ENCODE data around the gene EFNB3.
A peak's percentile ranks its signal among the peaks of the same experiment; 100 is the strongest.

The EFNB3 gene

GRCh38 chr17:7717756-7718350 is 12.9 kb downstream of the EFNB3 start:
- DNase-seq (ENCODE audit: low read depth in 2 of 2) = no peak

- no peak for DNase-seq (ENCODE audit: low read depth in 2 of 2)
Measured at GRCh38 chr17:7719661-7720060, 14.7 kb downstream of the EFNB3 start.

DNA sequence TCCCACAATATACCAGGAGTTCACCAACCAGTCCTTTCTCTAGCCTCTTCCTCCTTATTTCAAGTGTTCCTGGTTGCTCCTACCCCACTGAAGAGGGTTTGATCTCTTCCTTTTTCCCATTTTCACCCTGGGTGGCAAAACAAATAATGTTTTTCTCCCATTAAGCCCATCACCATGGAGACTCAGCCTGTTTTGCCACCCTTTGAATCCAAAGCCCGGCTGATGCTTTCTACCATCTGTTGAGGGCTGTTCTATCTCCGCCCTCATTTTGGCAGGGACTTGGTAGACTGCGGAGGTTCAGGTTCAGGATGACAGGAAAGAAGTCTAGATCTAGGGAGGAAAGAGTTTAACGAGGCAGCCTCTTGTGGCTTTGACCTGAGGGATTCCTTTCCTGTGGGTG is 15.1 kb downstream of the EFNB3 start:
- no peak for DNase-seq (ENCODE audit: low read depth in 2 of 2)

DNA sequence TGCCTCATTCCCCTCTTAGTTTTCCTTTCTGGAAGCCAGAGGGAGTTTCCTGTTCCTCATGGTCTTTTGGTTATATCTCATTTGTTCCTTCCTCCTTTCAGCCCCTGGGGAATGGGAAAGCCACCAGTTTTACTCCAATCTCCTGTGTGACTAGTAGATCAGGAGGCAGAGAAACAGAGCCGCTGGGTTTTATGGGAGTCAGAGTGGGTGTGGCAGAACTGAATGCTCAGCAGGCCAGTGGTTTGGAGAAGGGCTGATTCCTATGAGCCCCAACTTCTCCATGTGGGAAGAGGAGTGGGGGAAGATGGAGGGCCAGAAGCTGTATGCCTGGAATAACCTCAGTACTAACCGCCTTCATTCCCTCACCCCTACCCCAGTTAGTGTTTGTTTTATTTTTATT is 16.6 kb downstream of the EFNB3 start:
- no peak for DNase-seq (ENCODE audit: low read depth in 2 of 2)

DNA sequence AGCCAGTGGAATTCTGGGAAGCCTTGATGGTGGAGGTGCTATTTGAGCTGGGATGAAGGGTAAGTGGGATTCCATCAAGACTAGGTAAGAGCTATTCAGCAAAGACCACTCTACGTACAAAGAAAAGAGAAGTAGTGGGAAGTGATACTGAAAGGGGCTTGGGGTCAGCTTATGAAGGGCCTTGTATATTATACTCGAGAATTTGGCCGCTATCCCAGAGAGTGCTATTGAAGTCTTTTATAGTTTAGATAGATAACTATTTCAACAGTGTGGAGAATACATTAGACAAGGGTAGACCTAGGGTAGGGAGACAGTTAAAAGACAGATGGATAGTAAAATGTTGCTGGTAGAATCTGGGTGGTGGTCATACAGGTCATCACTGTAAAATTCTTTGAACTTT is 22.9 kb downstream of the EFNB3 start:
- no peak for DNase-seq (ENCODE audit: low read depth in 2 of 2)

- no peak for DNase-seq (ENCODE audit: low read depth in 2 of 2)
Measured at GRCh38 chr17:7729816-7730215, 24.8 kb downstream of the EFNB3 start.

GRCh38 chr17:7732981-7733539 is 28.1 kb downstream of the EFNB3 start:
- DNase-seq (ENCODE audit: low read depth in 2 of 2) = no peak

- no peak for DNase-seq (ENCODE audit: low read depth in 2 of 2)
Measured at GRCh38 chr17:7737601-7738000, 32.6 kb downstream of the EFNB3 start.

DNA sequence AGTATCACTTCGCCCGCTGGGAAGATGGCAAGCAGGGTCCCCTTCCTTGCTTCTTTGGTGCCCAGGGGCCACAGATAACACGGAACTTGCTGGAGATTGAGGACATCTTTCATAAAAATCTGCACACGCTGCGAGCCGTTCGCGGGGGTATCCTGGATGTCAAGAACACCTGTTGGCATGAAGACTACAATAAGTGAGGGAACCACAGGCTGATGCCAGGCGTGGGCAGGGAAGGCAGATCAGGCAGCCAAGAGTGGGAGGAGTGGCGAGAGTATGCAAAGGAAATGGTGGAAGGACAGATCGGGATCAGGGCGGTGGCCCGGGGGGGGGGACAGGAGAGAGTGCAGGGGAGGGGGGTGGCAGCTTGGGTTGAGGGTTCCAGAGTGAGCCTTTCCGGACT is 34.7 kb downstream of the EFNB3 start:
- DNase-seq (ENCODE audit: low read depth in 2 of 2) = no peak

- DNase-seq (ENCODE audit: low read depth in 2 of 2) = no peak
Measured at GRCh38 chr17:7740481-7741001, 35.5 kb downstream of the EFNB3 start.

DNA sequence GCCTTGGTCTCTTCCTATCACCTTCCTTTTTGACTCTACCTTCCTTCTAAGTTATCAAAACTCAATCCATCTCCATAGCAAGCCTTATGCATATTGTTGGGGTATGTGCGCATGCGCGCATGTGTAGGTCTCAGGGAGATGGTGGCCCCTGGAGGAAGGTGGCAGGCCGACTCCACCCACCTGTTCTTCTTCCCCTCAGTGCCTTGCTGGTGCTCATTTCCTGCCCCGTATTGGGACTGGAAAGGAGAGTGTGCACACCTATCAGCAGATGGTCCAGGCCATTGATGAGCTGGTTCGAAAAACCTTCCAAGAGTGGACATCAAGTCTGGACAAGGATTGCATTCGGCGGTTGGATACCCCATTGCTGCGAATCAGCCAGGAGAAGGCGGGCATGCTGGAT is 37.7 kb downstream of the EFNB3 start:
- DNase-seq (ENCODE audit: low read depth in 2 of 2) = no peak

GRCh38 chr17:7744416-7744815 is 39.4 kb downstream of the EFNB3 start:
- no peak for DNase-seq (ENCODE audit: low read depth in 2 of 2)

DNA sequence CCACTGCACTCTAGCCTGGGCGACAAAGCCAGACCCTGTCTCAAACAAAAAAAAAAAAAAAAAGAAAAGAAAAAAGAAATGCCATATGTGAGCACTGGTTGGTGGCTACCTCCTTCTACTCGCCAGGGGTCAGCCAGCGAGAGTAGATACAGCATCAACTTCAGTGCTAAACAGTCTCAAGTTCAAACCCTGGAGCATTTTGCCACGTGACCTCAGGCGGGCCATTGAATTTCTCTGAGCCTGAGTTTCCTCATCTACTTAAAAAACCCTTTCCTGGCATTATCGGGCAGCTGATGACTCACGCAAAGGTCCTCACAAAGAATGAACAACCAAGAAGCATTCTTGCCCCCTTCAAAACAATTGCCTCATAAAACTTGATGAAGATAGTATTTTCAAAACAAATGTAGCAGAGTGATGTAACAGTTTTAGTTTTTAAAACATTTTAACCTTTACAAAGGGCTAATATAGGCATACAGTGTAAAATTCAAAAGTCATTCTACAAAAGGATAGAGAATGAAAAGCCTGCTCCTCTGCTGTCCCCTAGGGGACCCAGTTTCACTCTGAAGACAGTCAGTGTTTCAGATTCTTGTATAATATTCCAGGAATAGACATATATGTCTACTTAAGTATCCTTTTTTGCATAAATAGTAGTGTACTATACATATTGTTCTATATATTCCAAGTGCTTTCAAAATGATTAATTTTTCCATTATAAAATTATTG is 40.9 kb downstream of the EFNB3 start:
- no peak for DNase-seq (ENCODE audit: low read depth in 2 of 2)

GRCh38 chr17:7747635-7748071 is 42.7 kb downstream of the EFNB3 start:
- peak; percentile 53 to 55 for DNase-seq (ENCODE audit: low read depth in 2 of 2)

DNA sequence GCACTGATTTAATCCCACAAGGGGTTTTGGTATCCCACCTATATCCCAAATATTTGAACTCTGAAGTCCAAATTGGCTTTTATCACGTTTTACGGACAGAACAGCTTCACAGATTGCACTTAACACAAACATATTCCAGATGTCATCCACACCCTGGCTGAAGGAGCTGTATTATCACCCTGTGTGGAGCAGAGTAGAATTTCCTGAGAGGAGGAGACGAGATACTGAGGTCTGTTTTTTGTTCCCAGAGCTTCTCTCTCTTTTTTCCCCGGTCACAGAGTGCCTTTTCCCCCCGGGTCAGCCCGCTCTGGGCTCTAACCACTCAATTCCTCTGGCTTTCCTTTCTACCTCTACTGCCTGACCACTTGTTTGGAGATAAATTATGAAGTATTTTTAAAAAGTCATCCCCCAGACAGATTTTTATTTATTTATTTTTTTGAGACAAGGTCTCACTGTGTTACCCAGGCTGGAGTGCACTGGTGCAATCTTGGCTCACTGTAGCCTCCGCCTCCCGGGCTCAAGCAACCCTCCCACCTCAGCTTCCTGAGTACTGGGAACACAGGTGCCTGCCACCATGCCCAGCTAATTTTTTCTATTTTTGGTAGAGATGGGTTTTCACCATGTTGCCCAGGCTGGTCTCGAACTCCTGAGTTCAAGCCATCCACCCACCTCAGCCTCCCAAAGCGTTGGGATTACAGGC is 43.2 kb downstream of the EFNB3 start:
- DNase-seq (ENCODE audit: low read depth in 2 of 2) = no peak

GRCh38 chr17:7750321-7750821 is 45.4 kb downstream of the EFNB3 start:
- DNase-seq (ENCODE audit: low read depth in 2 of 2) = peak; percentile 82 to 83

DNA sequence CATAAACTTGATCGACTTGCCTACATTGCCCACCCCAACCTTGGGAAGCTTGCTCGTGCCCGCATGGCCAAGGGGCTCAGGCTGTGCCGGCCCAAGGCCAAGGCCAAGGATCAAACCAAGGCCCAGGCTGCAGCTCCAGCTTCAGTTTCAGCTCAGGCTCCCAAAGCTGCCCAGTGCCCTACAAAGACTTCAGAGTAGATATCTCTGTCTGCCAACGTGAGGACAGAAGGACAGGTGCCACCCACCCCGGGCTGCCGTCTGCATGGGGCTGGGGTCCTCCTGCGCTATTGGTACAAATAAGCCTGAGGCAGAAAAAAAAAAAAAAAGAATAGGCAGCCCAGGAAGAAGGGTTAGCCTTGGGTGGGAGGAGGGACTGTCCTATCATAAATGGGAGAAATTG is 49.7 kb downstream of the EFNB3 start:
- DNase-seq (ENCODE audit: low read depth in 2 of 2) = no peak

DNA sequence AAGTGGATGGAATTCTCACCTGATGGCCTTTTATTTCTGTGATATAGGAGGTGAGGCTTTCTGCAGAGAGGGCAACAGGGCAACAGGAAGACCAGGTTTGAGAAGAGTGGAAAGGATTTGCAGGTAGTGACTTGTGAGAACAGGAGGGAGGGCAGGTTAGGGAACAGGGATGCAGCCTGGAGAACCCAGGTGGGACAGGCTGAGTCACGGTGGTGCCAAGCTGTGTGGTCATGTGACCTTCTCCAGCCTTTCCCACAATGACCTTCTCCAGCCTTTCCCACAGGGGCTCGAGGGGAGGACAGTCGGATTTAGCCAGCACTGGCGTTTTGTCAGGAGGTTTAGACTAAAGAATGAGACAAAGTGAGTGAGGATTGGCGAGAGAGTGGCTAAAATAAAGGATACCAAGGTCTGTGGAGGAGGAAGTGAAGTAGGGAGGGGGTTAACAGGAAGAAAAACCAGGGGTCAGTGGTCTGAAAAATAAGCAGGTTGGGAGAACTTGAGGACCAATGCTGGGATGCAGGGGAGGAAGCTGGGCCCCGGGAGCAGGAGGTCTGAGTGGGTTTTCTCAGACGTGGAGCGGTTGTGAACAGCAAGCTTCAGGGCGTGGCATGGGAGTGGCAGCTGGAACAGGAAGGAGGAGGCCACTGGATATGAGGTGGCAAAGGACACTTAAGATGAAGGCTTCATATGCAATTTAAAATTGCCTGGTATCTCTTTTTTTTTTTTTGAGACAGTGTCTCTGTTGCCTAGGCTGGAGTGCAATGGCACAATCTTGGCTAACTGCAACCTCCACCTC is 50.3 kb downstream of the EFNB3 start:
- no peak for DNase-seq (ENCODE audit: low read depth in 2 of 2)

GRCh38 chr17:7756968-7757367 is 52.0 kb downstream of the EFNB3 start:
- no peak for DNase-seq (ENCODE audit: low read depth in 2 of 2)
